ENCODE data around the gene TENM4. TPM values are rescaled to one million over a fixed set of nuclear protein-coding genes. Genes with fewer than 3 reads are reported as not detected.

The TENM4 gene
- total RNA-seq, 1 donor from 2014 or later, result 3.8 TPM

DNA sequence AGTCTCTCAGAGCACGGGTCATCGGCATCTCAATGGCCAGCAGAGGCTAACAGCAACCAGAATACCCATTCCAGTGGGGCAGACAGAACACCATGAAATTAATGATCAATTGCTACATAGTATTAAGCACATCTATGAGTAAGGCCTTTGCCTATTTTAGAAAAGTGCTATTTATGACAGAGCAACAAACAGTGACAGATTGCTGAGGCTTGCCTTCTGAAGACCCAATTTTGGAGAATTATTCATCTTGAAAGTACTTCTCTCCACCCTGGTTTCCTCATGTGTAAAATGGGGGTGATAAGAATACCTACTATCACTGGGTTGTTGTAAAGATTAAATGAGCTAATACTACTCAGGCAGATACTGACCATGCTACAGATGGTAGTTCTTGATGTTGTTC is 232.7 kb downstream of the TENM4 start:
- no peak for DNase-seq (ENCODE audit: low spot score)
- Mint-ChIP-seq H3K4me3 (ENCODE audit: unreplicated experiment) (no peak overlapping the region), H3K9me3 (ENCODE audit: low read depth) (peaks cover 5% of the 10 kb centered on the region), H3K4me1 (ENCODE audit: low read depth) (no peaks in the 10 kb centered on the region), H3K36me3 (ENCODE audit: low read depth) (peaks cover 2% of the 10 kb centered on the region), H3K27ac (ENCODE audit: unreplicated experiment) (no peak overlapping the region), H3K27me3 (ENCODE audit: low read depth) (peaks cover 1% of the 10 kb centered on the region)
- TF ChIP-seq, protein P1, sequence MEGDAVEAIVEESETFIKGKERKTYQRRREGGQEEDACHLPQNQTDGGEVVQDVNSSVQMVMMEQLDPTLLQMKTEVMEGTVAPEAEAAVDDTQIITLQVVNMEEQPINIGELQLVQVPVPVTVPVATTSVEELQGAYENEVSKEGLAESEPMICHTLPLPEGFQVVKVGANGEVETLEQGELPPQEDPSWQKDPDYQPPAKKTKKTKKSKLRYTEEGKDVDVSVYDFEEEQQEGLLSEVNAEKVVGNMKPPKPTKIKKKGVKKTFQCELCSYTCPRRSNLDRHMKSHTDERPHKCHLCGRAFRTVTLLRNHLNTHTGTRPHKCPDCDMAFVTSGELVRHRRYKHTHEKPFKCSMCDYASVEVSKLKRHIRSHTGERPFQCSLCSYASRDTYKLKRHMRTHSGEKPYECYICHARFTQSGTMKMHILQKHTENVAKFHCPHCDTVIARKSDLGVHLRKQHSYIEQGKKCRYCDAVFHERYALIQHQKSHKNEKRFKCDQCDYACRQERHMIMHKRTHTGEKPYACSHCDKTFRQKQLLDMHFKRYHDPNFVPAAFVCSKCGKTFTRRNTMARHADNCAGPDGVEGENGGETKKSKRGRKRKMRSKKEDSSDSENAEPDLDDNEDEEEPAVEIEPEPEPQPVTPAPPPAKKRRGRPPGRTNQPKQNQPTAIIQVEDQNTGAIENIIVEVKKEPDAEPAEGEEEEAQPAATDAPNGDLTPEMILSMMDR (IDR thresholded peaks at IDR 0.05), result no peak

DNA sequence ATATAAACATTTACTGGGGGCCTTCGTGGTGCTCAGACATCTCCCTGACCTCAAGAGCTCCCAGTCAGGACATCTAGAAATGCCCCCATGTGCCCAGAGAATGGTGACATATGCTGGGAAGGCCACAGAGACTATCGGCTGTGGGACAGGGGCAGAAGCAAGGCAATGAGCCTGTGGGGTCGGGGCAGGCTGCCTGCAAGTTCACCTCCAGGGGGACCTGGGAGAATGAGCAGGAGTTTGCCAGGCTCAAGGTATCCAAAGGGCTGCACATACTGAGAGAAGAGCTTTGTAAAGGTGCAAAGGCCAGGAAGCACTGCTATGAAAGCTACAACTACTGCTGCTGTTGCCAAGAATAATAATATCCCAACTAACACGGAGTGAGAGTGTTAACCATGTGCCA is 233.9 kb downstream of the TENM4 start:
- Mint-ChIP-seq H3K27ac (ENCODE audit: unreplicated experiment) (no peak overlapping the region), H3K4me3 (ENCODE audit: unreplicated experiment) (no peak overlapping the region), H3K36me3 (ENCODE audit: low read depth) (peaks cover 2% of the 10 kb centered on the region), H3K27me3 (ENCODE audit: low read depth) (no peaks in the 10 kb centered on the region), H3K9me3 (ENCODE audit: low read depth) (peaks cover 5% of the 10 kb centered on the region), H3K4me1 (ENCODE audit: low read depth) (no peaks in the 10 kb centered on the region)
- TF ChIP-seq, protein P1 (IDR thresholded peaks at IDR 0.05), result no peak
- no peak for DNase-seq (ENCODE audit: low spot score)

DNA sequence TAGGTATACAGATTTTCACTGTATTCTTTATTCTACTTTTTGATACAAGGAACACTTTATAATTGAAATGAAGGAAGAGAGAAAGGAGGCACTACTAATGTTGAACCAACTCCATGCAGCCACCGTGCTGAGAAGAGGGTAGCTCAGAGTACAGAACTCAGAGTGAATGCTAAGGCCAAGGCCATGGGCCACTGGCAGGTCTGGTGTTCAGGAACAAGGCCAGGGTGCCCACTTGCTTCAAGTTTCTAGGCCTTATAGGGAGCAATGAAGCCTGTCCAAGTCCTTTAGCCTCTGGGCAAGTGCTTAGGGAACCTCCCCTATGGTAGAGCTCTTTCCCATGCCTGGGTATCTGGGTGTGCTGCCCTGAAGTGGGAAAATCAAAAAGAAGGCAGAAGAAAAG is 235.0 kb downstream of the TENM4 start:
- no peak overlapping the region for H3K27ac Mint-ChIP-seq (ENCODE audit: unreplicated experiment)
- TF ChIP-seq, protein P1 (IDR thresholded peaks at IDR 0.05), result no peak
- no peaks in the 10 kb centered on the region for H3K4me1 Mint-ChIP-seq (ENCODE audit: low read depth)
- no peak overlapping the region for H3K4me3 Mint-ChIP-seq (ENCODE audit: unreplicated experiment)
- peaks cover 8% of the 10 kb centered on the region for H3K9me3 Mint-ChIP-seq (ENCODE audit: low read depth)
- peaks cover 2% of the 10 kb centered on the region for H3K36me3 Mint-ChIP-seq (ENCODE audit: low read depth)
- H3K27me3 Mint-ChIP-seq (ENCODE audit: low read depth), result no peaks in the 10 kb centered on the region
- no peak for DNase-seq (ENCODE audit: low spot score)

DNA sequence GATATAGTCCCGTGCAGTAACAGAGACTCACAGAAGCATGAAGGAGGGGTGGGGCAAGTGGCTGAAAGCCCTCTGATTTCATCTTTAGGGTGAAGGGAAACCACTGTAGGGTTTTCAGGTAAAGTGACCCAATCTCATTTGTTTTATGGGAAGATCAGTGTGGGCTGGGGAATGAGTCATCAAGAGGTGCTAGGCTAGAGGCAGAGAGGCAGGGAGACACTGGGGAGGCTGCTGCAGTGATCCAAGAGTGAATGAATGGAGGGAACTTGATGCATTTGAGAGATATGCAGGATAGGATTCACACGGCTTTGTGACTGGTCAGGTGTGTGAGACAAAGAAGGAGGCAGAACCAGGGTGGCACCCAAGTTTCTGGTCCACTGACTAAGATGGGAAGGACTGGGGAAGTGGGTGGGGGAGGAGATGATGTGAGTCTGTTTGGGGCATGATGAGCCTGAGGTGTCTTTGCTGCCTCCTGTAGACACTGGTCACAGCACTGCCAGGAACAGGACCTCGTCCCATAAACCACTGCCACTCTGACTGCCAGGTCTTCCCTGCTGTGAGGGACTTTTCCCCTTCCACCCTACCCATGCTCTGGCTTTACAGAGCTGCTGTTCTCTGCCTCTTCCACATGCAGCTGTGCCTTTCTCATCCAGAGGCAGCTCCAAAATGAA is 239.0 kb downstream of the TENM4 start:
- no peaks in the 10 kb centered on the region for H3K27me3 Mint-ChIP-seq (ENCODE audit: low read depth)
- peaks cover 12% of the 10 kb centered on the region for H3K9me3 Mint-ChIP-seq (ENCODE audit: low read depth)
- peaks cover 2% of the 10 kb centered on the region for H3K36me3 Mint-ChIP-seq (ENCODE audit: low read depth)
- DNase-seq (ENCODE audit: low spot score), result no peak
- H3K4me1 Mint-ChIP-seq (ENCODE audit: low read depth), result peaks cover 6% of the 10 kb centered on the region
- TF ChIP-seq, protein P1 (IDR thresholded peaks at IDR 0.05), result no peak
- H3K27ac Mint-ChIP-seq (ENCODE audit: unreplicated experiment), result no peak overlapping the region
- no peak overlapping the region for H3K4me3 Mint-ChIP-seq (ENCODE audit: unreplicated experiment)

DNA sequence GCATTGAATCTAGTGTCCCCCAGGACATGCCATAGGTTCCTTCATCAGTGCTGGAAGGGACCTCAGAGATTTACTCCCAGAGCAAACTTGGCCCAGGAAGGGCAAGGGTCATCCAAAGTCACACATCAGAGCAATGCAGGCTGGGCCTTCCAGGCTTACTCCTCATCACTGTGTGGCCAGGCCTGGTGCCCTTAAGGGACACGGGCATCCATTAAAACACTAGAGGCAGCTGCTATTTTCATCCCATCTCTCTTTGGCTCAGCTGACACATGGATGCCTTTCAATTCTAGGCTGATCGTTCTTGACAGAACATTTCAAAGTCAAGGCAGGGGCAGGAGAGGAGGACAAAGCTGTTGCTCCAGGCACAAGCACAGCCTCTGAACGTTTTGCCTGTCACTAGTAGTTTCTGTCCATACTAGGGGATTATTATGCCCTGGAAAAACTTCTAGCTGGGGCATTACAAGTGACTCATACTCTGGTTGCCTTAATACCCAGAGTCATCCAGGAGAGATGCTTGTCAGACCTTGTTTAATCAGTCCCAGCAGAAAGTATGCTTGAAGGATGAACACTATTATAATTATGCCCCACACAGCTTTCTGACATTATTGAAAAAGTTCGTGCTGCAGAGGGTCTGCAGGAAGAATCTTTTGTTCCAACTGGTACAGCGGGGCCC is 240.3 kb downstream of the TENM4 start:
- no peak for DNase-seq (ENCODE audit: low spot score)
- no peak overlapping the region for H3K4me3 Mint-ChIP-seq (ENCODE audit: unreplicated experiment)
- H3K27me3 Mint-ChIP-seq (ENCODE audit: low read depth), result no peaks in the 10 kb centered on the region
- H3K36me3 Mint-ChIP-seq (ENCODE audit: low read depth), result peaks cover 2% of the 10 kb centered on the region
- H3K27ac Mint-ChIP-seq (ENCODE audit: unreplicated experiment), result no peak overlapping the region
- peaks cover 6% of the 10 kb centered on the region for H3K4me1 Mint-ChIP-seq (ENCODE audit: low read depth)
- H3K9me3 Mint-ChIP-seq (ENCODE audit: low read depth), result peaks cover 12% of the 10 kb centered on the region
- TF ChIP-seq, protein P1 (IDR thresholded peaks at IDR 0.05), result no peak

All from chondrocyte (in vitro differentiated cells).